Measurements from ENCODE around the gene PXYLP1. TPM values are rescaled to one million over a fixed set of nuclear protein-coding genes. Genes with fewer than 3 reads are reported as not detected.

The PXYLP1 gene
- total RNA-seq, 1 experiment from 2014 or later = 6.2 TPM

DNA sequence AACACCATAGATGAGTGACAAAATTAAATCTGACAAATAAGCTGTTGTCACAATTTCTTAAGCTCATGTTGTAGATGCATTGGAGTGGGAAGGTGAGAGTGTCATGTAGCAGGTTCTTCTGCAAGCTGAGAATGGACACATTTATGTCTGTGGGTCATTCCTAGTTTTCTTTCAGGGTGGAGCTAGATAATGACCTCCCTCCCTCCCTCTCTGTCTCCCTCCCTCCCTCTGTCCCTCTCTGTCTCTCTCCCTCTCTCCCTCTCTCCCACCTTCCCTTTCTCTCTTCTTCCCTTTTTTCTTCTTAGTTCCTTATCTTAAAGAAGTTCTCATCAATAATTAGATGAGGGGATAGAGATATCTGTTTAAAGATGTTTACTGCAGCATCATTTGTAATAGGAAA, 36.0 kb downstream of the PXYLP1 start:
- Histone ChIP-seq H3K4me3 (ENCODE audit: low read length) (no peak overlapping the region), H3K27me3 (ENCODE audit: low read length) (no peaks in the 10 kb centered on the region), H3K9me2 (replicated peaks; ENCODE audit: low read length) (no peaks in the 10 kb centered on the region), H3K27ac (ENCODE audit: low read length) (no peak overlapping the region), H3K9me3 (ENCODE audit: low read length) (no peaks in the 10 kb centered on the region), H3K4me2 (ENCODE audit: low read length) (no peak overlapping the region), H4K20me1 (ENCODE audit: low read length) (no peaks in the 10 kb centered on the region), H3K4me1 (ENCODE audit: insufficient read depth, low read length) (no peaks in the 10 kb centered on the region), H3K36me3 (ENCODE audit: low read depth, low read length) (no peaks in the 10 kb centered on the region), H2AFZ (ENCODE audit: low read length) (no peak overlapping the region), H3K9ac (ENCODE audit: low read length) (no peak overlapping the region), H3F3A (ENCODE audit: low read length, unreplicated experiment) (no peaks in the 10 kb centered on the region), H3K79me2 (ENCODE audit: low read length) (no peaks in the 10 kb centered on the region)
- no peak for TF ChIP-seq EZH2 (IDR thresholded peaks at IDR 0.05; ENCODE audit: low read length, unreplicated experiment)
- TF ChIP-seq EZH2phosphoT487 (IDR thresholded peaks at IDR 0.05; ENCODE audit: borderline replicate concordance, low read length) = no peak
- TF ChIP-seq, protein P1, sequence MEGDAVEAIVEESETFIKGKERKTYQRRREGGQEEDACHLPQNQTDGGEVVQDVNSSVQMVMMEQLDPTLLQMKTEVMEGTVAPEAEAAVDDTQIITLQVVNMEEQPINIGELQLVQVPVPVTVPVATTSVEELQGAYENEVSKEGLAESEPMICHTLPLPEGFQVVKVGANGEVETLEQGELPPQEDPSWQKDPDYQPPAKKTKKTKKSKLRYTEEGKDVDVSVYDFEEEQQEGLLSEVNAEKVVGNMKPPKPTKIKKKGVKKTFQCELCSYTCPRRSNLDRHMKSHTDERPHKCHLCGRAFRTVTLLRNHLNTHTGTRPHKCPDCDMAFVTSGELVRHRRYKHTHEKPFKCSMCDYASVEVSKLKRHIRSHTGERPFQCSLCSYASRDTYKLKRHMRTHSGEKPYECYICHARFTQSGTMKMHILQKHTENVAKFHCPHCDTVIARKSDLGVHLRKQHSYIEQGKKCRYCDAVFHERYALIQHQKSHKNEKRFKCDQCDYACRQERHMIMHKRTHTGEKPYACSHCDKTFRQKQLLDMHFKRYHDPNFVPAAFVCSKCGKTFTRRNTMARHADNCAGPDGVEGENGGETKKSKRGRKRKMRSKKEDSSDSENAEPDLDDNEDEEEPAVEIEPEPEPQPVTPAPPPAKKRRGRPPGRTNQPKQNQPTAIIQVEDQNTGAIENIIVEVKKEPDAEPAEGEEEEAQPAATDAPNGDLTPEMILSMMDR (conservative IDR thresholded peaks at IDR 0.05; ENCODE audit: low read depth, low read length) = no peak
- DNase-seq = no peak
- no peak for ATAC-seq
- POLR2A ChIA-PET (ENCODE audit: unreplicated experiment) = no interaction called here
- intact Hi-C loops (cut with micrococcal nuclease) = no loop called here
- BruUV-seq (replicated peaks) = no TSS peak
- CTCF ChIA-PET = no interaction called here

DNA sequence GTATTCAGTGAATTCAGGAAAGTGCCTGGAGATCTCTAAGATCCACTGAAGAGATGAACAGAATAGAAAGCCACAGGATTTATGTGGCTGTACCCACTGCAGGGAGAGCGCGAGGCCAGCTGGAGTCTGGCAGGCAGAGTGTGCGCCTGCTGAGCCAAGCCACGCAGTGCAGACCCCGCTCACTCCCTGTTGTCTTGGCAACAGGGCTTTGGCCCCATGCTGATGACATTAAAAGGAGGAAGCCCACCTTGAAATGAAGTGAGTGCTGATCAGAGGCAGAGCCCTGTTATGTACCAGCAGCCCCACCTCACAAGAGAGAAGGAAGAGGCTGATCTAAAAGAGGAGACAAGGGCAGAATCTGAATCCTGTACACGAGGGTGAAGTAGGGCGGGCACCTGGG, 36.7 kb downstream of the PXYLP1 start:
- H3K9ac ChIP-seq (ENCODE audit: low read length) = no peak overlapping the region
- H3F3A ChIP-seq (ENCODE audit: low read length, unreplicated experiment) = no peaks in the 10 kb centered on the region
- H3K9me2 ChIP-seq (replicated peaks; ENCODE audit: low read length) = no peaks in the 10 kb centered on the region
- DNase-seq (no peak), ATAC-seq (no peak)
- intact Hi-C loops (cut with micrococcal nuclease) = no loop called here
- no peak overlapping the region for H3K4me2 ChIP-seq (ENCODE audit: low read length)
- CTCF ChIA-PET = no interaction called here
- no peak overlapping the region for H2AFZ ChIP-seq (ENCODE audit: low read length)
- no peaks in the 10 kb centered on the region for H4K20me1 ChIP-seq (ENCODE audit: low read length)
- no peaks in the 10 kb centered on the region for H3K9me3 ChIP-seq (ENCODE audit: low read length)
- no peak overlapping the region for H3K27ac ChIP-seq (ENCODE audit: low read length)
- no peaks in the 10 kb centered on the region for H3K36me3 ChIP-seq (ENCODE audit: low read depth, low read length)
- BruUV-seq (replicated peaks) = no TSS peak
- no peak overlapping the region for H3K4me3 ChIP-seq (ENCODE audit: low read length)
- H3K79me2 ChIP-seq (ENCODE audit: low read length) = no peaks in the 10 kb centered on the region
- no peaks in the 10 kb centered on the region for H3K4me1 ChIP-seq (ENCODE audit: insufficient read depth, low read length)
- no peaks in the 10 kb centered on the region for H3K27me3 ChIP-seq (ENCODE audit: low read length)
- POLR2A ChIA-PET (ENCODE audit: unreplicated experiment) = no interaction called here
- TF ChIP-seq EZH2phosphoT487 (IDR thresholded peaks at IDR 0.05; ENCODE audit: borderline replicate concordance, low read length) (no peak), EZH2 (IDR thresholded peaks at IDR 0.05; ENCODE audit: low read length, unreplicated experiment) (no peak)
- TF ChIP-seq, protein P1 (conservative IDR thresholded peaks at IDR 0.05; ENCODE audit: low read depth, low read length) = no peak

DNA sequence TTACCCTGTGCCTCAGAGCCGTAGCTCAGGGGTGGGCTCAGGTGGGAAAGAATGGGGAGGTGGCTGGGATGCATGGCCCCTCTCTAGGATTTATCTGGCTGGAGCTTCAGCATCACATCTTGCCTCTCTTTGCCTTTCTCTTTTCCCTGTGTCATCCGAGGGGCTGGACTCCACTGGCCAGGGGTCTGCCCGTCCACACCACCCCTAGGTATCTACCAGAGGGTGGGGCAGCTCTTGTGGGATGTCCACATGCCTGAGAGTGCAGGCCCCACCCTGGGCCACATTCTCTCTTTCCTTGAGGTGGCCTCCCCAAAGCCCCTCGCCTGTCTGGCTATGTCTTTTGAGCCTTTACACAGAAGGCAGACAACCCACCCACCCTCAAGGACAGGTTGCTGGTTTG, 37.2 kb downstream of the PXYLP1 start:
- Histone ChIP-seq H3F3A (ENCODE audit: low read length, unreplicated experiment) (no peaks in the 10 kb centered on the region), H4K20me1 (ENCODE audit: low read length) (no peaks in the 10 kb centered on the region), H3K79me2 (ENCODE audit: low read length) (no peaks in the 10 kb centered on the region), H3K27ac (ENCODE audit: low read length) (no peak overlapping the region), H3K9ac (ENCODE audit: low read length) (no peak overlapping the region), H3K4me1 (ENCODE audit: insufficient read depth, low read length) (peaks cover 4% of the 10 kb centered on the region), H3K4me2 (ENCODE audit: low read length) (no peak overlapping the region), H2AFZ (ENCODE audit: low read length) (no peak overlapping the region), H3K9me3 (ENCODE audit: low read length) (no peaks in the 10 kb centered on the region), H3K36me3 (ENCODE audit: low read depth, low read length) (no peaks in the 10 kb centered on the region), H3K9me2 (replicated peaks; ENCODE audit: low read length) (no peaks in the 10 kb centered on the region), H3K4me3 (ENCODE audit: low read length) (no peak overlapping the region), H3K27me3 (ENCODE audit: low read length) (no peaks in the 10 kb centered on the region)
- no peak for DNase-seq
- ChIA-PET POLR2A (ENCODE audit: unreplicated experiment) (no interaction called here), CTCF (no interaction called here)
- no TSS peak for BruUV-seq (replicated peaks)
- TF ChIP-seq, protein P1 (conservative IDR thresholded peaks at IDR 0.05; ENCODE audit: low read depth, low read length) = no peak
- TF ChIP-seq EZH2 (IDR thresholded peaks at IDR 0.05; ENCODE audit: low read length, unreplicated experiment) (no peak), EZH2phosphoT487 (IDR thresholded peaks at IDR 0.05; ENCODE audit: borderline replicate concordance, low read length) (no peak)
- intact Hi-C loops (cut with micrococcal nuclease) = no loop called here
- ATAC-seq = no peak
